PC-3 (cell line): ENCODE measurements around the gene TRIM44.

Experiments used
- CTCF ChIP-seq: fragments of 300-600 bp; sonication (generic); conservative IDR thresholded peaks from 2 replicates; pipeline ENCODE4 v1.5.1; 2017; ENCODE audit warnings: antibody characterized with exemption, low read depth, mild to moderate bottlenecking, low read length
- EZH2 ChIP-seq: fragments of 300-600 bp; sonication (generic); IDR thresholded peaks from one replicate; pipeline ENCODE4 v1.6.1; 2017; ENCODE audit warnings: antibody characterized with exemption, mild to moderate bottlenecking, low read length; ENCODE audit not compliant: unreplicated experiment

- TF ChIP-seq CTCF (no peak), EZH2 (no peak)
Observed at GRCh38 chr11:35655254-35655653, 7.3 kb upstream of the TRIM44 start.
